A549 treated with CpdA at 1 μM for 4 hours (cell line): Measurements from ENCODE around the gene ARHGEF5. TPM values are rescaled to one million over a fixed set of nuclear protein-coding genes. Genes with fewer than 3 reads are reported as not detected.

ENCODE experiments used
- total RNA-seq: library from RNA; stranded (reverse); fragments of 200-300 nt; extraction: Qiagen RNA extraction; gene quantifications from 5 replicates; pipeline ENCODE4 v1.2.3, GENCODE V29; 2022; ENCODE audit warnings: low read depth

The ARHGEF5 gene
- 1.2 to 2.1 TPM (median 1.7 TPM) in 5 replicates for total RNA-seq

GRCh38 chr7:144355176-144355822 lies at the start of gene ARHGEF5:
Gene ARHGEF5 (plus strand): TSS chr7:144355402. CDS start chr7:144362670, 7,268 bp downstream.

GRCh38 chr7:144311872-144312469 lies 43.2 kb upstream of the ARHGEF5 start, which contains the start of gene OR2A1:
Gene OR2A1 (plus strand): TSS chr7:144312419. CDS start chr7:144318125, 5,706 bp downstream.

GRCh38 chr7:144403649-144404061 lies 48.5 kb downstream of the ARHGEF5 start, which contains the start of gene NOBOX:
Gene NOBOX (minus strand): TSS chr7:144403693.

Other genes with a start within 250 kb of the ARHGEF5 start
- not detected in 5 replicates for gene OR2A2, start 245.8 kb upstream of the ARHGEF5 start, total RNA-seq
- gene OR2A14, start 232.2 kb upstream of the ARHGEF5 start, total RNA-seq = not detected in 5 replicates
- gene CTAGE4, start 171.9 kb upstream of the ARHGEF5 start, total RNA-seq = not detected in 5 replicates
- 0.22 to 0.40 TPM (median 0.27 TPM) in 5 replicates for gene ARHGEF35, start 159.6 kb upstream of the ARHGEF5 start, total RNA-seq
- gene OR2A42, start 115.8 kb upstream of the ARHGEF5 start, total RNA-seq = not detected in 5 replicates
- not detected in 5 replicates for gene OR2A7, start 90.6 kb upstream of the ARHGEF5 start, total RNA-seq
- 0.03 to 0.08 TPM in 2 of 5 replicates, not detected in the others for gene CTAGE8, start 86.1 kb upstream of the ARHGEF5 start, total RNA-seq
- not detected in 5 replicates for gene OR2A1, start 43.0 kb upstream of the ARHGEF5 start, total RNA-seq
- not detected in 5 replicates for gene NOBOX, start 48.3 kb downstream of the ARHGEF5 start, total RNA-seq